NCI-H69 (cell line): ENCODE results near the gene MANEA.
A peak's percentile ranks its signal among the peaks of the same experiment; 100 is the strongest.
"Not testable (repeated sequence)": the region's sequence is repeated elsewhere in the genome, so short reads cannot be mapped to it uniquely, and the experiment has no call there.

Experiments used
- DNase-seq: peaks from one replicate; lab custom pipeline; 2025; lab: John Stamatoyannopoulos, UW

Gene MANEA, protein sequence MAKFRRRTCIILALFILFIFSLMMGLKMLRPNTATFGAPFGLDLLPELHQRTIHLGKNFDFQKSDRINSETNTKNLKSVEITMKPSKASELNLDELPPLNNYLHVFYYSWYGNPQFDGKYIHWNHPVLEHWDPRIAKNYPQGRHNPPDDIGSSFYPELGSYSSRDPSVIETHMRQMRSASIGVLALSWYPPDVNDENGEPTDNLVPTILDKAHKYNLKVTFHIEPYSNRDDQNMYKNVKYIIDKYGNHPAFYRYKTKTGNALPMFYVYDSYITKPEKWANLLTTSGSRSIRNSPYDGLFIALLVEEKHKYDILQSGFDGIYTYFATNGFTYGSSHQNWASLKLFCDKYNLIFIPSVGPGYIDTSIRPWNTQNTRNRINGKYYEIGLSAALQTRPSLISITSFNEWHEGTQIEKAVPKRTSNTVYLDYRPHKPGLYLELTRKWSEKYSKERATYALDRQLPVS

DNA sequence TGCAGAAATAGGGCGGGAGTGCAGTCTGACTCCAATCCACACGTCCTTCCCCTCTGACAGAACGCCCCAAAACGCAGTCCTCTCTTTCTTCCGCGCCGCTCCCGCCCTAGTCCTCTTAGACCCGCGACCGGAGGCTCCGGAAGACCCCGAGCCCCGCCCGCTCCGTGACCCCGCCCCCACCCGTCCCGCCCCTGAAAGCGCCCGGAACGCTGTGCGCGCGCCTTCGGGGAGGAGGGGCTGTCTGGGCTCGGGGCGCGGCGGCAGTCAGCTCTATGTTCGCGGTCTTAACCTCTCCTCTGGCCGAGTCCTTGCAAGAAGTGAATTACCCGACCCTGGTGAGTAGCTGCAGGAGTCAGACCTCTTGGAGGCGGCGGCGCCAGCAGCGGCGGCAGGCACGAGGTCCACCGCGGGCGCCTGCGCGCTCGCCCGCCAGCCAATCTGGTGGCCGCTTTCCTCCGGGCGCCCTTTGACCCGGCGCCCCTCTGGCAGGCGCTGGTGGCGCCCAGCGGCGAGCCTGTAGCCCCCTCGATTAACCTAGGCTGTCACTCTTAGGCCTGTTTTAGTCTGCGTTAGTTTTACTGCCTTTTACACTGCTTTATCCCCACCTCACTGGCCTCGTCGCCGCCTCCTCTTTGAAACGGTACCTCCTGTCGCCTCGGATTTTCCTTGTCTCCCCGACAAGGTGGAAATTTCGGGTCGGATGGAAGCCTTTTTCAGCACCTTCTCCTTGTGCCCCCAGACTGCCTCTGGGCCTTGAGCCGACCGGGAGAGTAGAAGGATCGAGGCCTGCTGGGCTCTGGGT is at the start of gene MANEA:
MANEA (plus strand) TSS at position 232 of the 802 bp plus-strand sequence. CDS start 8,905 bp downstream, outside the sequence.
- peak; percentile 99 for DNase-seq

- DNase-seq: no peak
Observed at GRCh38 chr6:95529762-95530161, 47.6 kb upstream of the MANEA start.

GRCh38 chr6:95530176-95530819 is 47.0 kb upstream of the MANEA start:
- no peak for DNase-seq

DNA sequence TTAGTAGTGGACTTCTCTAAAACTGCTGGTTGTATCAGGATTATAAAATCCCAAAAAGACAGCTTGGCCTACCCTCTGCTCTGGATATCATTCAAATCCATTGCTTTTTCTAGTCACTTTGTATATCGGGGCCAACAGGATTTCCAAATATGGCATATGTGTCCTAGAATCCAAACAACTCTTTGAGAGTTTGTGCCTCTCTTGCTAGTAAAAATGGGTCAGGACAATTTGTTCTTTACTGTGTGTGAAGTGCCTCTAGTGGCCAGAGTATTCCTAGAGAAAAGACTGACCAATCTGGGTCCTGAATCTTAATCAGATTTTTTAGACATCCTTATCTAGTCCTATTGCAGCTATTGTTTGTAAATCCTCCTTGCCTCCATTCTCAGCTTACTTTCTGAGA is 33.5 kb upstream of the MANEA start:
- peak; percentile 6 for DNase-seq

DNA sequence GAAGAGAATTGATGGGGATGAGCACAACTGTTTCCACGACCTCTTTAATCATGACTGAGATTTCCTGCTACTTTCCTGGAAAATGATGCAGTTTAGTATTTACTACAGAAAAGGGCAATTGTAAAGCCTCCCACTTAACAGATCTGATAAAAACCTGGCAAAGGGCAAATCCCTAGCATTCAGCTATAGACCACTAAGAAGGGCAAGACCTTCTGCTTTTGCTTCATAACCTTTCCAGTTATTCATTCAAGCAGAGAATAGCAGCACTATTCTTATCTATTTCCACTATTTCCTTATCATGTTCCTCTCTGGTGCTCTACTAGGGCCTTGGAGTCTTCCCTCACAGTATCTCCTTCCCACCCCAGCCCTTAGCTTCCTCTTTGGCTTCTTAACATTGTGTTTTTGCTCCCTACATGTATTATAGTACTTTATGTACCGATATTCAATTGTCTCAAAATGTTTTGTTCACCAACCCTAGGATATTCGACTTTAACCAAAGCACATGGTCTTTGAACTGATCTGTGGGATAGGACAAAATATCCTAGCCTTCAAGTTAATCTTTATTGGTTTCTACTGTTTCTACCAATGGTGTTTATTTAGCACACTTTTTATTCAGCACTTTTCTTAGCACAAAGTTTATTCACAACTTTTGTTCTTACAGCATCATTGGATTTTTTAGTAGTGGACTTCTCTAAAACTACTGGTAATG is 32.7 kb upstream of the MANEA start:
- no peak for DNase-seq

- peak; percentile 75 for DNase-seq
Observed at GRCh38 chr6:95545226-95545625, 32.1 kb upstream of the MANEA start.

- peak; percentile 72 for DNase-seq
Observed at GRCh38 chr6:95545686-95546085, 31.6 kb upstream of the MANEA start.

DNA sequence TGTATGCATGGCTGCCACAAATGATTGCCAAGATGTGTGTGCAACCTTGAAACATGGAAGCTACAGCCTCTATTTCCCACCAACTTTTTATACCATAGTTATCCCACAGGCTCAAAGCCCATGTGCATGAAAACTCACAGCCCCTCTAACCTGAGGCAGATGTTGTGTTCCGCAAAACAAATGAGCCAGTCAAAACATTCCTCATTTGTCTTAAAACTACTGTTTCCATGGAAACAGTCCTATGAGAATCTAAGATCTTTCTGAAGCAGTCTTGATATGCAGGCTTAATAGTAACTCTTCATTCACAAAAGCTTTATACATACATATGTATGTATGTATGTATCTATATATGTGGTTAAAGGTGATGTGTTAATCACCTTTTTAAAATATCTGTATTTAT is 31.2 kb upstream of the MANEA start:
- peak; percentile 39 for DNase-seq

GRCh38 chr6:95547043-95547442 is 30.3 kb upstream of the MANEA start:
- no peak for DNase-seq

- peak; percentile 82 for DNase-seq
Observed at GRCh38 chr6:95548188-95548786, 29.0 kb upstream of the MANEA start.

GRCh38 chr6:95551678-95552324 is 25.5 kb upstream of the MANEA start:
- no peak for DNase-seq

GRCh38 chr6:95553880-95554279 is 23.5 kb upstream of the MANEA start:
- DNase-seq: no peak

- not testable (repeated sequence) for DNase-seq
Observed at GRCh38 chr6:95560956-95561355, 16.4 kb upstream of the MANEA start.

DNA sequence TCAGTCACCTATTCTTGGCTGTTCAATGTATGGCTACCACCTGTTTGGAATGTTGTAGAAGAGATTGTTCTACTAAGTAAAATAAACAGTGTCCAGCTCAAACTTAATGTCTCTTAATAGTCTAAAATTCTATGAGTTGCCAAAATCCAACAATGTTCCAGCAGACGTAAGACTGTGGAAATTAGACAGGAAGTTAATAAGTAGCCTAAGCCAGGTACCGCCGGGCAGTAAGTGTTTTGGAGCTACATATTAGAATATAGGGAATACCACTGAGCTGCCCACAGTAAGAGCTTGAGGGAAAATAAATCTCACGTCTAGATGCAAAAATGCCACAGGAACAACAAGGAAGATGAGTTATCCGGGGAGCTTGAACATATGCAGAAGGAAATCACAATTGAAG is 7.8 kb upstream of the MANEA start:
- DNase-seq: no peak

DNA sequence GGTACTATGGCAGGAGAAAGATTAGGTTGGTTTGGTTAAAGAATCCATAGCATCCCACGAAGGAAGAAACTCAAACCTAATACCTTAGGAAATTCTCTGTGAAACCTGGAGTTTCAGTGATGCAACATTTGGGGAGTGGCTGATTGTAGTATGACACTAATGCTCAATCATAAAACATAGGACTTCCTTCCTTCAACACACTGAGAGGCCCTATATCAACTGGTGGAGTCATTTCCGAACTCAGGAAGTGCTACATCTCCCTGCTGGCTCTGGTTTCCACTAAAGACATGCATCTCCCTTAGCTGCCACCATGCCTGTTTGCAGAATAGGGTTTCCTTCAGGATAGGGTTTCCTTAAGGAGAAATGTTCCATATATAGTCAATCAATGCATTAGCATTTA is 5.2 kb upstream of the MANEA start:
- DNase-seq: peak; percentile 19

DNA sequence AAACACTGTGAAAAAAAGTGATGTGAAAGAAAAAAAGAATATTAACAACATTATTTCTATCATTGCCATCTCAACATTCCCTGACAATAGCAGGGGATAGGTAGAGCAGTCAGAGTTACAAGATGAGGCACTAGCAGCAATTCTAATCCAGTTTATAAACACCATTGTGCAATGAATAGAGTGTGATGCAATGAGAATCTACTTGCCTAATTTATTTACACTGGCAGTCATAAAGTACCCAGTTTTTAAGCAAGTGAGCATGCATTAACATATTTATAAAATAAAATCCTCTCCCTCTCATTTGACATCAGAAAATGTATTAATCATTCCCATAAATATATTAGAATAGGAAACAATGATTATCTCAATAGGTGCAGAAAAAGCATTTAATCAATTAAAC is 2.5 kb upstream of the MANEA start:
- peak; percentile 16 for DNase-seq

GRCh38 chr6:95576218-95576997 is 927 bp upstream of the MANEA start:
- DNase-seq: peak; percentile 58

DNA sequence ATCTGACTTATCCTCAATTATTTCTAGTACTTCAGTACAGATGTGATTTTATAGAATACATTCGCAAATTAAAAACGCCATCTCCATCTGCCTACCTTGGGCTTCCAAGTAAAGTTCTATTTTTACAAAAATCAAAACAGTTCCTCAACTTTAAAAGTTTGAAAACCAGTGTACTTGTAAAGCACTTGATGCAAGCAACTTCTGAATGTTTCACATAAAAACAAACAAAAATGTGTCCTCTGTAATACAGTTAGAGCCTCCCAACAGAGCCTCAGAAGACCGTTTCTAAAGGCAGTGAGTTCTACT is 384 bp upstream of the MANEA start:
- no peak for DNase-seq

DNA sequence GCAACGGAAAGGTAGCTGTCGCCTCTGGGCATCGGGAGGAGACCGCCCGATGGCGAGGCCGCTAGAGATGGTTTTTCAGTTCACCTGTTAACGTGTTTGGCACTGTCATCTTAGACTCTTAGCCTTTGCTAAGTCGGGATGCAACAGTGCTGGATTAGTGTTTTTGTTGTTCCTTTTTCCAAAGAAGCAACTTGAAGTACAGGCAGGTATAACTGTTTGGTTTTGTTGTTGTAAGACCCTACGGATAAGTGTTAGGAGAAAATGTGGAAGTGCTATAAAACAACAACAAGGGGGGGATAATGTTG is 723 bp downstream of the MANEA start:
- DNase-seq: peak; percentile 81

- DNase-seq: peak; percentile 81
Observed at GRCh38 chr6:95581073-95581472, 3.7 kb downstream of the MANEA start.

GRCh38 chr6:95584226-95584625 is 6.9 kb downstream of the MANEA start:
- DNase-seq: peak; percentile 12
